Fibroblast of gingiva (primary cell): ENCODE measurements around the gene FRY.
"Not testable (repeated sequence)": the region's sequence is repeated elsewhere in the genome, so short reads cannot be mapped to it uniquely, and the experiment has no call there.

Experiments
- DNase-seq: peaks from one replicate; pipeline ENCODE4 v3.0.0-alpha.2; 2011; ENCODE audit warnings: low read depth

Gene FRY

DNA sequence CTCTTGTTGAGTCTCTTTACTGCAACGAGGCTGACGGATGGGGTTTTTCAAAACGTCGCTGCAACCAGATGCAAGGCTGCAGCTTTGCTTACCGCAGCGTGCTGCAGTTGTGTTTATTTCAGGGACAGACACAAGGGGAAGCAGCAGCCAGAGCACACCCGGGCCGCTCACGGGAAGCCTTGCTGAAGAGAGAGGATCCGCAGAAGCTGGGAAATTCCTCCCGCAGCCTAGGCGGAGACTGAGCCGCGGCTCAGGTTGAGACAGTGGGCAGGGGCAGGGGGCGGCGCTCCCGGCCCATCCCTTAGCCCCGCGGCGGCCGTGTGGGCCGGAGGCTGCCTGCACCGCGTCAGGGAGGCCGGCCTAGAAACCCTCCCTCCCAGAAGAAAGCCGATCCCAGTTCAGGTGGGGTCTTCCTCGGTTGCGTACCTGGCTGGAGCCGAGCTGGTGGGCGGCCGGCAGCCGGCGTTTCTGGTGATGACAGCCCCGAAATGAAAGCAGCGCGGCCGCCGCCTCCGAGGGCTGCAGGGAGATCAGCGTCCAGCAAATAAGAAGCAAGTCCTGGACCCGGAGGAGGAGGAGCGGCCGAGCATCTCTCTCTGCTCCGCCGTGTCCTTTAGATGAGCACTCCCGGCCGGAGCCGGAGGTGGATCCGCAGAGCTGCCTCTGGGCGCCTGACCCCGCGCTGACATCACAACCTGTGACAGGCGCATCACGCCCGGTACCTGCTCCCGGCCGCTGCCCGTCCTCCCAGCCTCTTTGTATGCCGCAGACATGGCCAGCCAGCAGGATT is at the start of gene FRY:
TSS of gene FRY (plus strand) at position 750 of the 790 bp plus-strand sequence. CDS start at position 772, 22 bp downstream.
- peak; percentile 38 for DNase-seq

DNA sequence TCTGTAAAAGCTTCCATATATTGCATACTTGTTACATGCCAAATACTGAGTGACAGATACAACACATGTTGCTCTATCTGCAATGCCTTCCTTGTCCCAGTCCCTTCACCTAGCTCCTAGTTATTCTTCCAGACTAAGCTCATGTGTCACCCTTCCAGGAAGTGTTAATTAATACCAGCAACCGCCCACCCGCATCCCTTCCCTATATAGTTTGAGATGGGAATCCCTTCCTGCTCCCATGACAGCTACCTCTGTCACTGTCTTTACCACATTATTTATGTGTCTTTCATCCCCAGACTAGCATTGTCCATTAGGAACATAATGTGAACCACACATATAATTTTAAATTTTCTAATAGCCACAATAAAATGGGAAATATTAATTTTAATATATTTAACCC is 49.5 kb upstream of the FRY start:
- DNase-seq: no peak

DNA sequence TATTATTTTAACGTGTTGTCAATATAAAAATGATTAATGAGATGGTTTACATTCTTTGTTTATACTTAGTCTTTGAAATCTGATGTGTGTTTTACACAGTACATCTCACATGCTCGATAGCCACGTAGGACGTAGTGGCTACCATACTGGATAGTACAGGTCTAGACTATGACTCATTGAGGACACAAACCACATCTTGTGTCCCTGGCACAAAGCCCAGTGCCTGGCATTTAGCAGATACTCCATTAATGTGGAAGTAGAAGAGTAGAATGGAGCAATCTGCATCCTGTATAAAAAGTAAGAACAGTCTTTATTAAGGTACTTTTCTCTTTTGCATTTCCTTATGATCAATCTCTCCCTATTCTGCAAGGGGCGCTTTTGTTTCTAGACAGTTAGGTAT is 49.0 kb upstream of the FRY start:
- DNase-seq: peak; percentile 87

DNA sequence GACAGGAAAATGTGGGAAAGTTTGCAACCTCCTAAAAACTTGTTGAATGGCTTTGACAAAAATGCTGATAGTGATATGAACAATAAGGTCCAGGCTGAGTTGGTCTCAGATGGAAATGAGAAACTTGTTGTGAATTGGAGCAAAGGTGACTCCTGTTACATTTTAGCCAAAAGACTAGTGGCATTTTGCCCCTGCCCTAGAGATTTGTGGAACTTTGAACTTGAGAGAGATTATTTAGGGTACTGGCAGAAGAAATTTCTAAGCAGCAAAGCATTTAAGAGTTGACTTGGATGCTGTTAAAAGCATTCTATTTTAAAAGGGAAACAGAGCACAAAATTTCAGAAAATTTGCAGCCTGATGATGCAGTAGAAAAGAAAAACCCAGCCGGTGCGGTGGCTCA is 47.9 kb upstream of the FRY start:
- DNase-seq: not testable (repeated sequence)

DNA sequence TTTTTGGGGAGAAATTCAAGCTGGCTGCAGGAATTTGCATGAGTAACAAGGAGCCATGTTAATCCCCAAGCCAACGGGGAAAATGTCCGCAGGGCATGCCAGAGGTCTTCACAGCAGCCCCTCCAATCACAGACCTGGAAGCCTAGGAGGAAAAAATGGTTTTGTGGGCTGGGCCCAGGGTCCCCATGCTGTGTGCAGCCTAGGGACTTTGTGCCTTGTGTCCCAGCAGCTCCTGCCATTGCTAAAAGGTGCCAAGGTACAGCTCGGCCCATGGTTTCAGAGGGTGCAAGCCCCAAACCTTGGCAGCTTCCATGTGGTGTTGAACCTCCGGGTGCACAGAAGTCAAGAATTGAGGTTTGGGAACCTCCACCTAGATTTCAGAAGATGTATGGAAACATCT is 47.2 kb upstream of the FRY start:
- not testable (repeated sequence) for DNase-seq

DNA sequence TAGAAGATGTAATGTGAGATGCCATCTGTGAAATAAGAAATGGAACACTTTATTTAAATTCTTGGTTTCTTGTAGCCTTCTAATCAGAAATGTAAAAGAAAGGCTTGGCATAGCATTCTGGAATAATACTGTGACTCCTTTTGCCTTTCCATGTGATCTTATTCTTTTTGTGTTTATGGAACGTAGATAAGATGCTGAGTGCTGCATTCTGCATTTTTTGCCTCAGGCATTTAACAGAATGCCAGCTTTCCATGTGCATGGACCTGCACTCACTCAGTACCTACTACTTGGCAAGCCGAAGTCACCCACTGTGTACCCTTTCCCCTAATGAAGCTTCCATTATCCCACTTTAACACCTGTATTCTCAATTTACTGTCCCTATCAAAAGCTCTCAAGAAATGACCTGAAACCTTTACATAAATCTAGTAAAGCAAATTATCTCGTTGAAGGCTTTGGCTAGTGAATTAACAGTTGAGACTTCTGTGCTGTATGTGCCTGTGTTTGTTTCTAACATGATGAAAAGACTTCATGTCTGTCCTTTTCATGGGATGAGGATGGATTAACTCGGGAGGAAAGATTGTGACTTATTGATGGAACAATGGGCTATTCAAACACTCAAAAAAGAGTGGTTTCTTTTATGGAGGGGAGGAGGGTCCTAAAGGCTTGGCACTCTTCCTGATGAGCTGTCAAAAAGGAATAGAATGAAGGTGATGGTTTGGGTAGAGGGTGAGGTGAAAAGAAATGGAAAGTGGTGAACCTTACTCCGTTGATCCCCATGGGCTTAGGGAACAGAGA is 44.7 kb upstream of the FRY start:
- DNase-seq: no peak

DNA sequence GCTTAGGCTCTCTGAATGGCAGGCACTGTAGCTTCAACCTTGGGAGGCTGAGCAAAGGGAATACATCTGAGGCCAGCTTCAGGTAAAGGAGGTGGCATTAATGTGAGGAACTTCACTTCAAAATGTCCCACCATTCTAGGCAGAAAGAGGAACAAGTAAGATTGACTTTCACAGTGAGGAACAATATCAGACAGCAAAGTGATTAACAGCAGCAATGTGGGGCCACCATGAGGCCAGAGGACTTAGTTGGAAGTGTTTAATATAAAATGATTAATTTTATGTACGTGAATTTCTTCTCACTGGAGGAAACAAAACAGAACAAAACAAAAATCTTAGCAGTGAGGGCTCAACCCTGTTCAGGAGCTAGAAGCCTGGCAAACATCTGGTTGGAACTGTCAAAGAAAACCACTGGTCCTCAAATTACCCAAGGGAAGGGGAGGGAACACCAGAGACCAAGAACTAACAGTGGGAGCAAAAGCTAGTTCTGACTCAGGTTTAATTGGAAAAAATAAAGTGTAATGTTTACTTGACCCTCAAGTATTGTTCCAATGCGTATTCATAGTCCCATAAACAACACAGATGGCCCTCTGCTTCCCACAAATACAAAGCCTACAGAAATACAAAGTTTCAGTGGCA is 43.9 kb upstream of the FRY start:
- DNase-seq: no peak

DNA sequence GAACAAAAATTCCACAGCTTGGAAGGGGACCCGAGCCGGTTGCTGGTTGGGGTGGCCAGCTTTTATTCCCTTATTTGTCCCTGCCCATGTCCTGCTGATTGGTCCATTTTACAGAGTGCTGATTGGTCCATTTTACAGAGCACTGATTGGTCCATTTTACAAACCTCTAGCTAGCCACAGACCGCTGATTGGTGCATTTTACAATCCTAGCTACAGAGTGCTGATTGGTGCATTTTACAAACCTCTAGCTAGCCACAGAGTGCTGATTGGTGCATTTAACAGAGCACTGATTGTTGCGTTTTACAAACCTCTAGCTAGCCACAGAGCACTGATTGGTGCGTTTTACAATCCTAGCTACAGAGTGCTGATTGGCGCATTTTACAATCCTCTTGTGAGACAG is 37.2 kb upstream of the FRY start:
- DNase-seq: not testable (repeated sequence)

DNA sequence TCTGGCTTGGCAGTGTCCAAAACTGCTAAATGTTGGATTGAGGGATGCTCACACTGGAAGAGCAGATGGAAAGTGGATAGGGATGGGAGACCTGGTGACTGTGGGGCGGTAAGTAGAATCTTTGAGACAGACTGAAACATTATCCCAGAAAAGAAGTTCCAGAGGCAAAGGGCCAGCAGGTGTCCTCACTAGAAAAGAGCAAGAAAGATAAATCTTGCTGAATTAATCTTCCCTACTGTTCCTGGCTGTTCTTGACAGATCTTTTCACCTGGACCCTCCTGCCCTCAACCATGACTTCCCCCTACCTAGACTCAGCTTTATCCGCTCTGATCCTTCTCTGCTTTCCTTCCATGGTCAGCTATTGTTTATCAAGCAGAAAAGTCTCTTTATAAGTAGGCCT is 35.0 kb upstream of the FRY start:
- no peak for DNase-seq

DNA sequence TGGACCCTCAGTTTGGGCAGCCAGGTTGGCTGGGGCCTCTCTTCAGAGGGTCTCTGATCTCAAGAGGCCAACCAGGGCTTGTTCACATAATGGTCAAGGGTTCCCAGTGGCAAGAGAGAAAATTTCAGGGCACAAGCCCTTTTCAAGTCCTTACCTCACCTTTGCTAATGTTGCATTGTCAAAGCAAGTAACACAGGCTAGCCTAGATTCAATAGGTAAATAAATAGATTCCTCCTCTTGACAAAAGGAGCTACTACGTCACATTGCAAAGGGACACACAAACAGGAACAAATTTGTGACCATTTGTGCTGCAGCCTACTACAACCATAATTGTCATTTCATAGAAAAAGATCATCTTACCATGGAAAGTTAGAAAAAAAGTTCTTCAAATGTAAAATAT is 33.9 kb upstream of the FRY start:
- DNase-seq: no peak

DNA sequence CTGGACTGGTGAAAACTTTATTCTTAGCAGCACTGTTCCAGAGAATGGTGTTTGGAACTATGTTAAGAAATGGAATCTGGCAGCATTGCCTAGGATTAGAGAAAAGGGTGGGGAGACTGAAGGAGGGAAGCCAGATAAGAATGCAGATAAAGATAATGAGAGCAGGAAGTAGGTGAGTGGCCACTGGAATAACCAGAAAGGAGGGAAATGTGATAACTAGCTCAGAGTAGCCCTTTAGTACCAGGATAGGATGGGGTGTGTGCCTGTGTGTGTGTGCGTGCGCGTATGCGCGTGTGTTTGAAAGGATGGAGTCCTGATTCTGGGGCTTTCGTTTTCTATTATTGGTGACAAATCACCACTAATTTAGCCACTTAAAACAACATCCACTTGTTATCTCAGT is 33.4 kb upstream of the FRY start:
- no peak for DNase-seq

DNA sequence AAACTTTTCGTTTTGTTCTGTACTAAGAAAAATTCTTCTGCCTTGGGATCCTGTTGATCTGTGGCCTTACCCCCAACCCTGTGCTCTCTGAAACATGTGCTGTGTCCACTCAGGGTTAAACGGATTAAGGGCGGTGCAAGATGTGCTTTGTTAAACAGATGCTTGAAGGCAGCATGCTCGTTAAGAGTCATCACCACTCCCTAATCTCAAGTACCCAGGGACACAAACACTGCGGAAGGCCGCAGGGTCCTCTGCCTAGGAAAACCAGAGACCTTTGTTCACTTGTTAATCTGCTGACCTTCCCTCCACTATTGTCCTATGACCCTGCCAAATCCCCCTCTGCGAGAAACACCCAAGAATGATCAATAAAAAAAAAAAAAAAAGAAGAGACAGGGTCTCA is 30.8 kb upstream of the FRY start:
- not testable (repeated sequence) for DNase-seq

DNA sequence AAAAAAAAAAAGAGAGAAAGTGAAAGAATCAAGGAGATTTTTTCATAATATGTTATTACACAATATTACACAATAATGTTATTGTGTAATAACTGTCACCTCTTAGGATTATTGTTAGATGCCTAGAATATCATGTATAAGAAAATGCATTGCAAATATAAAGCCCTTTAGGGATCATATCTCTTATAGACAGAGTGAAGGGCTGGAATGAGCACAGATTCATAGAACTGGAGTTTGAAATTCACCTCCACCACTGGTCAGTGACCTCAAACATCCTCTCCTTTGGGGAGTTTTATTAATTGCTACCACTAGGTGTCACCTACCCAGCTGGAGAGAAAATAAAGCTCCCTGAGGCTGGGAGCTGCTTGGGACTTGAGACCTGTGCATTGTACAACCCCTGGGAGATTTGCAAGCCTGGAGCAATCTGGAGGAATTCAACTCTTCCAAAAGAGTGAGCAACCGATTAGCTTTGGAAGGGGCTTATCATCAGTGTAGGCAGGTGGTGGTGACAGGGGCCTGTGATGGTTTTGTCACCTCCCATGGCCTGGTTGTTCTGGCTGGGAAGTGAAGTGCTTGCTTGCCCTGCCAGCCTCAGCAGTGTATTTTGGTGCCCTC is 30.3 kb upstream of the FRY start:
- DNase-seq: peak; percentile 34

DNA sequence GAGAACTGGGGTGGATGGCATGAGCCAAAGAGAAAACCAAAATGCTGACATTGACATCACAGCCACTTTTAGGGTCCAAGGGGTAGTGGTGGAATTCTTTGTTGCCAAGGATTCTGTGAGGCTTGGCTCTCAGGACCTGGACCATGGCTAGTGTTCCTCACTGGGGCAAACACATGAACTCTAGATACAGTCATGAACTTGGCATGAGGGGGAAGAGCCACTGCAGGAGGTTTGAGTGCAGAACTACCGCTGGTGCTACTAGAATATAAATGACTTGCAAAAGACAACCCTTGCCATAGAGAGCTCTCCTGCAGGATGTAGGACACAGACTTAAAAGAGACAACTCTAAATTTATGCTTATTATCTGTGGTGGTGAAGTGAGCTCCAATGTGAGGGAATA is 29.8 kb upstream of the FRY start:
- no peak for DNase-seq

DNA sequence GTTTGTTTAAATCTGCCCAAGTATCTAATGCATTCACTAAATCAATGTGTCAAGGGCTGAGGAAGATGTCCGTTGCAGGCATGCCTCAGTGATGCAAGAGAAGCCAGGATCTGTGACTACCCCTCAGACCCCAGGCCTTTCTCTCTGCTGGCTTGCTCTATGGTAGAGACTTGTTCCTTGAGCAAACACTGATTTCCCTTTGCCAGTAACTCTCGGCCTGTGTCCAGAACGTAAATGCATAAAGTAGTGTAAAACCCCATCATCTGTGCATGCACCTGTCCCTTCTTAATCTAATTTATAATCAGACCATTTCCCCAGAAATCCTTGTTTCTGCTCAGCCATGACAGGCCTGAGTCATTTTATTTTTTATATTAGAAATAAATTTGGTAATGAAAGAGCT is 28.7 kb upstream of the FRY start:
- DNase-seq: no peak

DNA sequence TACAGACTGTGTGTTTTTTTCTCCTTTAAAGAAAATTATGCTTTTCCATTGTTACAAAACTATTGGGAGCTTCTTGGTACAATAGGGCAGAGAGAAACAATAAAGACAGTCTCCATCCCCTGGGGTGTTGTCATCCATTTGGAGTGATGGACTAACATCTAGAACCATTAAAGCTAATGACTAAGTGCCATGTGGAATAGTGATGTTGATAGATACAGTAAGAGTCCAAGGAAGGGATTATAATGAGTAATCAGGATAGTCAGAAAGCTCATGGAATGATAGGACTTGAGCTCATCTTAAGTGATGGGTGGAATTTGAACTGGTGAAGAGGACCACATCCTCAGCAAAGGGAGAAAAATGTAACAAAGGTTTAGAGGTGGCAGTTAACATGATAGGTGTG is 24.1 kb upstream of the FRY start:
- no peak for DNase-seq

DNA sequence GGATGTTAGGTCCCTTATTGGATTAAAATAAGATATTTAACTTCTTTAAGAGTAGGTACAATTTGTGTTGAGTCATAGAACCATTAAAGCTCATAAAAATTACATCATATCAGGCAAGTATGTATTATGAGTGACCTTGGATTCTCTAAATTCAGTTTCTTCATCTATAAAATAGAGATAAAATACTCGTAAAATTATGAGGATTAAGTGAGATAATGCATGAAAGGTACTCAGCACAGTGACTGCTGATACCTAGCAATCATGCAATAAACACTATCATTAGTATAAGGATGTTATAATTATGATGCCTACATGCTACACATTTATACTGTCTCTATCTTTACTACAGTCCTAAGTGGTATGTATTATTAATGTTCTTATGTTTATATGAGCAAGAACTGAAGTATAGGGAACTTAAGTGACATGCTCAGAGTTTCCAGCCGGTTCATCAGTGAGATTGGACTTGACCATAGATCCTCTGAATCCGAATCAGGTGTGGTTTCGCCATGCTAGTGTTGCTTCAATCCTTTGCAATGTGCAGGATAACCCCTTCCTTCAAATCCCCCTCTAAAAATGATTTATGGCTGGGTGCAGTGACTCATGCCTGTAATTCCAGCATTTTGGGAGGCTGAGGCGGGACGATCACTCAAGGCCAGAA is 22.9 kb upstream of the FRY start:
- no peak for DNase-seq

DNA sequence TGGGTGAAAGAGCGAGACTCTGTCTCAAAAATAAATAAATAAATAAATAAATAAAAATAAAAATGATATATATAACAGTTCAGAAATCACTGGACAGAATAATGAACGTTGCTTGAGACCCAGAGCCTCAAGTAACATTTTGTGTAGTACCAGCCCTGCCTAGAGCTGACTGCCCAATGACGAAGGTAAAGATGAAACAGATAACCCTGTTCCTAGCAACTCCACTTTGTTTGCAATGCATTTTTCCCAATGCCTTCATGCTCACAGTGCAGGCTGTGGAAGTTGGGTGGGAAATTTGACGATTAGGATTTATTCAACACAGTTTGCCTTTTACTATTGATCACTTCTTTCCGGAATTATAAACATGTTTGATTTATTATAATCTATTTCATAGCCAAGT is 22.2 kb upstream of the FRY start:
- no peak for DNase-seq

DNA sequence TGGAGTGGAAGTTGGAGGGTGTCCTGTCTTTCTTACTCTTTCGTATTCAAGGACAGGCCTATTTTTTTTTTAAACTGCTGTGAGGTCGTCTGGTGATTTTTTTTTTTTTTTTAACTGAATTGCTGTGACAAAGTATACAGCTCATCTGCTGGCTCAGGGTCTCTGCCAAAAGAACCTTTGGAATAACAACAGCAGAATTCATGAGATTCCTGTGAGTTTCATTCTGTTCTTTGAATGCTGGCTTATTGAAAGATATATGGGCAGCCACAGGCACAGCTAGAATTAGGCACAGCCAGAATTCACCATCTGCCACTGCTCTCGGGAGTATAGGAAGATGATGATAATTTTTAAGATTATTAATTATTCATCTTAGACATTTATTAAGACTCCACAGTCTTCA is 21.4 kb upstream of the FRY start:
- peak; percentile 21 for DNase-seq

DNA sequence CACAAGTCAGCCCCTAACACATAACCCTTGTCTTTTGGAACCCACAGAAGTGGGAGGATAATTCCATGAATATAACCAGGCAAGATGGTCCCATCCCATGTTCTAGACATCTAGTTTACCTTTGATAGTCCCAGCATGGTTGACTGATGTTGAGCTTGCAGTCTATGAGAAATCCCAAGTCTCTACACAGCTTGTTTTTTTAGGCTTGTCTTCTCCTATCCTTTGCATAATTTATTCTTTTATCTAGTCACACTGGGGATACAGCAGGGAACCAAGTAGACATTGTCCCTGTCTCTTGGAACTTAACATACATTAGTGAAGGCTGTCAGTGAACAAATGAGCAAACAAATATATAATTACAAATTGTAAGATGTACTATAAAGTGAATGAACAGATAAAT is 19.6 kb upstream of the FRY start:
- no peak for DNase-seq

DNA sequence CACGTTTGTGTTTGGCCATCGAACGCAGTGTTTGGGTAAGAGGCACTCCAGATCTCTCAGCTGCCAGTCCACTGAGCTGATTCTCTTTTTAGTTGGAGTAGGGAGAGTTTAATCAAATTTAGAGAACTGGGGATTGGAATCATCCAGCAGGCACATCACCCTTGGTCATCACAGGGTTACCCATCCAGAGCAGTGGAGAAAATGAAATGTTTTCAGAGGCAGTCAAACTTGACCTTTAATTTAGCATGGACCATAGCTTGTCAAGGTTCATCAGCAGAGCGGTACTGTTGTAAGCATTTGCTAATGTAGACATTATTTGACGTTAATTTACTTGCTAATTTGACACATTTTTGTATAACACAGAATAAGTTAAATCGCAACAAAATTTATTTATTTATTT is 18.4 kb upstream of the FRY start:
- DNase-seq: no peak

DNA sequence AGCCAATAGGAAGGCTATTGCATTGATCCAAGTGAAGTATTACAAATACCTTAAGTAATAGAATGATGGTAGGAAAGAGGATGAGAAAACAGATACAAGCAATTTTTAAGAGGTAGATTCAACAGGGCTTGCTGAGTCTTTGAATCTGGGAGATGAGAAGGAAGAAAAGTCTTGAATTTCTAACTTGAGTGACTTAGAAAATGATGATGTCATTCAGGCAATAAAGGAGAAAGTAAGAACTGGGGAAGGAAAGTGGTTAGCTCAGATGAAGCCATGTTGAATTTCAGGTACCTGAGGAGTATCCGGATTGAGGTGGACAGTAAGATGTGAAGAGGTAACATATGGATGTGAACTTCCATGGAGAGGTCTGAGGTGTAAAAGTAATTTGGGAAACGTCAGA is 15.5 kb upstream of the FRY start:
- no peak for DNase-seq
